ENCODE results near the gene LRRC41. TPM values are rescaled to one million over a fixed set of nuclear protein-coding genes. Genes with fewer than 3 reads are reported as not detected.

LRRC41 gene
- total RNA-seq, 1 experiment from 2014 or later: 64.1 TPM

DNA sequence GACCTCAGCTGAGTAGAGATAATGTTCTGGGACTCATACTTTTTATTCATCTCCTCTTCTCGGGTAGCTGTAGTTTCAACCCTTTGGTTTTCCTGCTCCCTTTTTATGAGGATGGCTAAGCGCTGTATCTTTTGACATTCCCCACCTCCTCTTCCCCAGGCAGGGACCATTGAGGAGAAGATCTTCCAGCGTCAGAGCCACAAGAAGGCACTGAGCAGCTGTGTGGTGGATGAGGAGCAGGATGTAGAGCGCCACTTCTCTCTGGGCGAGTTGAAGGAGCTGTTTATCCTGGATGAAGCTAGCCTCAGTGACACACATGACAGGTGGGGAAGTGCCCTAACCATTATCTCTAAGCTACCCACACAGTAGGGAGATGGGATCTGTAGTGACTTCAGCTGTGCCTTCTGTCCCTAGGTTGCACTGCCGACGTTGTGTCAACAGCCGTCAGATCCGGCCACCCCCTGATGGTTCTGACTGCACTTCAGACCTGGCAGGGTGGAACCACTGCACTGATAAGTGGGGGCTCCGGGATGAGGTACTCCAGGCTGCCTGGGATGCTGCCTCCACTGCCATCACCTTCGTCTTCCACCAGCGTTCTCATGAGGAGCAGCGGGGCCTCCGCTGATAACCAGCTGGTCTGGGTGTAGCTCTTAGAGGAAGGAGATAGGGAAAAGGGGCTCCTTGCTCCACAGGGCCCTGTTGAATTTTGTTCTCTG is 25.6 kb downstream of the LRRC41 start:
- Histone ChIP-seq H3K4me1 (ENCODE audit: low read length) (no peaks in the 10 kb centered on the region), H3K9me2 (replicated peaks; ENCODE audit: insufficient read depth, low read length) (no peaks in the 10 kb centered on the region), H3K79me2 (ENCODE audit: low read length) (no peaks in the 10 kb centered on the region), H4K20me1 (ENCODE audit: insufficient read depth, low read depth, low read length) (no peaks in the 10 kb centered on the region), H3K9me3 (ENCODE audit: low read length) (no peaks in the 10 kb centered on the region), H3K4me3 (ENCODE audit: low read length) (no peak overlapping the region), H3K4me2 (ENCODE audit: low read depth, low read length, poor library complexity, severe bottlenecking) (no peak overlapping the region), H3K36me3 (ENCODE audit: insufficient read depth, low read length) (peaks cover 70% of the 10 kb centered on the region), H3K27ac (ENCODE audit: low read length) (no peak overlapping the region), H3K9ac (ENCODE audit: low read length) (no peak overlapping the region), H2AFZ (ENCODE audit: low read length) (no peak overlapping the region), H3K27me3 (ENCODE audit: low read length) (no peaks in the 10 kb centered on the region)
- no peak for DNase-seq

DNA sequence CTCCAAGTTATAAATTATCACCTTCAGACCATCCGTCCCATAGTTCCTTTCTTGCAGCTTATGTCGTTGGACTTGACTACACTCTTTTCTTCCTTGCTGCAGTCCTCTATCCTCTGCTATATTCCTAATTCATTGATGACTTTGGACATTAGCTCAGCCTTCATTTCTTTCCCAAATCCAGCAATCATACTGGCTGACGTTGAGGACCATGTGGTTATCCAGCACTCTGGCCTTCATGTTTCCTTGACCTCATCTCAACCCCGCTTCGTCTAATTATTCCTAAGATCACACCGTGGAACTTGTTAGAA is 28.4 kb downstream of the LRRC41 start:
- H4K20me1 ChIP-seq (ENCODE audit: insufficient read depth, low read depth, low read length): no peaks in the 10 kb centered on the region
- H3K4me1 ChIP-seq (ENCODE audit: low read length): no peaks in the 10 kb centered on the region
- DNase-seq: no peak
- H2AFZ ChIP-seq (ENCODE audit: low read length): no peak overlapping the region
- no peaks in the 10 kb centered on the region for H3K9me3 ChIP-seq (ENCODE audit: low read length)
- H3K27me3 ChIP-seq (ENCODE audit: low read length): no peaks in the 10 kb centered on the region
- no peaks in the 10 kb centered on the region for H3K9me2 ChIP-seq (replicated peaks; ENCODE audit: insufficient read depth, low read length)
- H3K79me2 ChIP-seq (ENCODE audit: low read length): no peaks in the 10 kb centered on the region
- H3K36me3 ChIP-seq (ENCODE audit: insufficient read depth, low read length): peaks cover 63% of the 10 kb centered on the region
- H3K27ac ChIP-seq (ENCODE audit: low read length): no peak overlapping the region
- H3K9ac ChIP-seq (ENCODE audit: low read length): no peak overlapping the region
- no peak overlapping the region for H3K4me2 ChIP-seq (ENCODE audit: low read depth, low read length, poor library complexity, severe bottlenecking)
- no peak overlapping the region for H3K4me3 ChIP-seq (ENCODE audit: low read length)

DNA sequence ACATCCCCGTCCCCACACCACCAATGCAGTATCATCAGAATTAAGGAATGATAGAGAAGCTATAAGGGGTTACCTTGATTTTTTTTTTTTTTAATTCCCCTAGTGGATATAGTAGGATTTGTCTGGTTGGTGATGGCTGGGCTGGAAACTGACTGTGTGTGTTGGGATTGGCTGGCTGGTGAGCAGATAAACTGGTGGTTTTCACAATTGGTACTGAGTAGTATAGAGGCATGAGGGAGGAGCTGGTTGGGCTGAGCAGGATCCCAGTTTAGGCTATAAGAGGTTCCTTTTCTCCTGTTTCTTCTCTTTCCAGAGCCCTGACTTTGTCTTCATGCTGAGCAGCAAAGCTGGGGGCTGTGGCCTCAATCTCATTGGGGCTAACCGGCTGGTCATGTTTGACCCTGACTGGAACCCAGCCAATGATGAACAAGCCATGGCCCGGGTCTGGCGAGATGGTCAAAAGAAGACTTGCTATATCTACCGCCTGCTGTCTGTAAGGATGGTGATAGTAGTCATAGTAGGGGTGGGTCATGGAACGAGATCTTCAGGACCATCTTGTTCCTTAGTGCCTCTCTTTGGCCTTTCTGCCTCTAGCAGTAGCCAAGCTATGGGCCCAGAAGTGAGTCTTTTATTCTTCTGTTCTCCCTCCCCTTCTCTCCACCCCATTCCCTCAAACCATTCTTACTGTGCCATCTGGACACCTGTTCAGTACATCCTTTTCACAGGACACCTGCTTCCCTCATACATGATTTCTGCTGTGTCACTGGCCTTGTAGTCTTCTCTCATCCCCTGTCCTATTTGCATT is 29.0 kb downstream of the LRRC41 start:
- H3K4me1 ChIP-seq (ENCODE audit: low read length): no peaks in the 10 kb centered on the region
- H3K27ac ChIP-seq (ENCODE audit: low read length): no peak overlapping the region
- H3K9ac ChIP-seq (ENCODE audit: low read length): no peak overlapping the region
- DNase-seq: no peak
- no peak overlapping the region for H3K4me3 ChIP-seq (ENCODE audit: low read length)
- H3K36me3 ChIP-seq (ENCODE audit: insufficient read depth, low read length): peaks cover 61% of the 10 kb centered on the region
- H3K9me2 ChIP-seq (replicated peaks; ENCODE audit: insufficient read depth, low read length): no peaks in the 10 kb centered on the region
- no peak overlapping the region for H2AFZ ChIP-seq (ENCODE audit: low read length)
- H3K9me3 ChIP-seq (ENCODE audit: low read length): no peaks in the 10 kb centered on the region
- H4K20me1 ChIP-seq (ENCODE audit: insufficient read depth, low read depth, low read length): no peaks in the 10 kb centered on the region
- H3K79me2 ChIP-seq (ENCODE audit: low read length): no peaks in the 10 kb centered on the region
- H3K27me3 ChIP-seq (ENCODE audit: low read length): no peaks in the 10 kb centered on the region
- no peak overlapping the region for H3K4me2 ChIP-seq (ENCODE audit: low read depth, low read length, poor library complexity, severe bottlenecking)

DNA sequence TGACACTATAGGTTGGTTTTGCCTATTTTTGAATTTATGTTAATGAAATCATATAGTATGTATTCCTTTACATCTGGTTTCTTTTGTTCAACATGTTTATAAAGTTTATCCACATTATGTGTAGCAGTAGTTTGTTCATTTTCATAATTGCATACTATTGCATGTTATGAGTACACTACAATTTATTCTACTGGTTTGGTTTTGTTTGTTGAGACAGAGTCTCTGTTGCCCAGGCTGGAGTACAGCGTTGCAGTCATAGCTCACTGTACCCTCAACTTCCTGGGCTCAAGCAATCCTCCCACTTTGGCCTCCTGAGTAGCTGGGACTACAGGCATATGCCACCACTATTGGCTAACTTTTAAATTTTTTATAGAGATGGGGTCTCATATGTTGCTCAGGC is 34.8 kb downstream of the LRRC41 start:
- no peak overlapping the region for H3K4me2 ChIP-seq (ENCODE audit: low read depth, low read length, poor library complexity, severe bottlenecking)

DNA sequence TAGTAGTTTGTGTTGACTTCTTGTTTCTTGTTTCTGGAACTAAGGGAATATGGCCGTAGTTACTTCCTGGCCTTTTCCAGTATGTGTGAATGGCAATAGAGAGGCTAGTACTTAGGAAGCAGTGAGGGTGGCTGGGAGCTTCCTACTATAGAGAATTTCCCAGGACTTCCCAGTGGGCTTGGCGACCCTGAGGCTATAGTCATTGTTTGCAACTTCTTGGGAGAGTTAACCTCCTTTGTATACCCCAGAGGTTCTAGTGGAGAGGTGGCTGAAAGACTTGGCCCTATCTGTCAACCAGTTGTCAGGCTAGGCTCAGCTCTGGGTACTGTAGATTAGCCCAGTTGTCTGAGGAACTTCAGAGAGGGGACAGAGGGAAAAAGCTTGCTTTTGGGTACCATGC is 40.3 kb downstream of the LRRC41 start:
- no peaks in the 10 kb centered on the region for H3K9me3 ChIP-seq (ENCODE audit: low read length)
- H3K27me3 ChIP-seq (ENCODE audit: low read length): no peaks in the 10 kb centered on the region
- H3K4me2 ChIP-seq (ENCODE audit: low read depth, low read length, poor library complexity, severe bottlenecking): no peak overlapping the region
- no peak for DNase-seq
- H3K9ac ChIP-seq (ENCODE audit: low read length): no peak overlapping the region
- H2AFZ ChIP-seq (ENCODE audit: low read length): no peak overlapping the region
- no peak overlapping the region for H3K27ac ChIP-seq (ENCODE audit: low read length)
- no peaks in the 10 kb centered on the region for H3K4me1 ChIP-seq (ENCODE audit: low read length)
- peaks cover 75% of the 10 kb centered on the region for H3K36me3 ChIP-seq (ENCODE audit: insufficient read depth, low read length)
- no peak overlapping the region for H3K4me3 ChIP-seq (ENCODE audit: low read length)
- peaks cover 6% of the 10 kb centered on the region; the same call in 1 of the 2 replicates for H3K79me2 ChIP-seq (ENCODE audit: low read length)
- H4K20me1 ChIP-seq (ENCODE audit: insufficient read depth, low read depth, low read length): no peaks in the 10 kb centered on the region
- H3K9me2 ChIP-seq (replicated peaks; ENCODE audit: insufficient read depth, low read length): no peaks in the 10 kb centered on the region

More for the DNA sequence above, 34.8 kb downstream of the LRRC41 start:
- H4K20me1 ChIP-seq (ENCODE audit: insufficient read depth, low read depth, low read length): no peaks in the 10 kb centered on the region
- H2AFZ ChIP-seq (ENCODE audit: low read length): no peak overlapping the region
- no peaks in the 10 kb centered on the region for H3K27me3 ChIP-seq (ENCODE audit: low read length)
- no peaks in the 10 kb centered on the region for H3K9me3 ChIP-seq (ENCODE audit: low read length)
- H3K9me2 ChIP-seq (replicated peaks; ENCODE audit: insufficient read depth, low read length): no peaks in the 10 kb centered on the region
- H3K36me3 ChIP-seq (ENCODE audit: insufficient read depth, low read length): peaks cover 60% of the 10 kb centered on the region
- no peak overlapping the region for H3K4me3 ChIP-seq (ENCODE audit: low read length)
- H3K4me1 ChIP-seq (ENCODE audit: low read length): no peaks in the 10 kb centered on the region
- H3K27ac ChIP-seq (ENCODE audit: low read length): no peak overlapping the region
- H3K79me2 ChIP-seq (ENCODE audit: low read length): 0 out of 2 replicates have a peak, but pooled peaks cover 3% of the 10 kb centered on the region
- no peak for DNase-seq
- H3K9ac ChIP-seq (ENCODE audit: low read length): no peak overlapping the region

DNA sequence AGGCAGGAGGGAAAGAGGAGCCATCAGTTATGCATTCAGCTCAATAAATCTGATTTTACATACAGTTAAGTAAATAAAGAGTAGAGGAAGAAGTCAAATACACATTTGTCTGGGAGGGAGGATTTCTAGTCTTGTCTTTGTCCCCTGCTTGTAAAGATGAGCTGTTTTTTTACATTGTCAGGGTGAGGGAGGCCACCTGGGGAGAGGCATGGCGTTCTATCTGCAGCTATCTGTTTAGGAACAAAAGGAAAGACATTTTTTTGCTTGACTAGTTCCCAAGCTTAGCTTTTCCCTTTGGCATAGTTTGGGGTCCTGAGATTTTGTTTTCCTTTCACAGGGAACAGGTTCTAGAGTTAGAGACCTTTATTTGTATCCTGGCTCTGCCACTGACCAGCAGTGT is 40.9 kb downstream of the LRRC41 start:
- Histone ChIP-seq H4K20me1 (ENCODE audit: insufficient read depth, low read depth, low read length) (0 out of 2 replicates have a peak, but pooled peaks cover 2% of the 10 kb centered on the region), H3K79me2 (ENCODE audit: low read length) (peaks cover 8% of the 10 kb centered on the region), H3K4me3 (ENCODE audit: low read length) (no peak overlapping the region), H2AFZ (ENCODE audit: low read length) (no peak overlapping the region), H3K9me2 (replicated peaks; ENCODE audit: insufficient read depth, low read length) (no peaks in the 10 kb centered on the region), H3K4me2 (ENCODE audit: low read depth, low read length, poor library complexity, severe bottlenecking) (no peak overlapping the region), H3K9me3 (ENCODE audit: low read length) (no peaks in the 10 kb centered on the region), H3K4me1 (ENCODE audit: low read length) (no peaks in the 10 kb centered on the region), H3K36me3 (ENCODE audit: insufficient read depth, low read length) (peaks cover 73% of the 10 kb centered on the region), H3K27ac (ENCODE audit: low read length) (no peak overlapping the region), H3K27me3 (ENCODE audit: low read length) (no peaks in the 10 kb centered on the region), H3K9ac (ENCODE audit: low read length) (no peak overlapping the region)
- DNase-seq: no peak

DNA sequence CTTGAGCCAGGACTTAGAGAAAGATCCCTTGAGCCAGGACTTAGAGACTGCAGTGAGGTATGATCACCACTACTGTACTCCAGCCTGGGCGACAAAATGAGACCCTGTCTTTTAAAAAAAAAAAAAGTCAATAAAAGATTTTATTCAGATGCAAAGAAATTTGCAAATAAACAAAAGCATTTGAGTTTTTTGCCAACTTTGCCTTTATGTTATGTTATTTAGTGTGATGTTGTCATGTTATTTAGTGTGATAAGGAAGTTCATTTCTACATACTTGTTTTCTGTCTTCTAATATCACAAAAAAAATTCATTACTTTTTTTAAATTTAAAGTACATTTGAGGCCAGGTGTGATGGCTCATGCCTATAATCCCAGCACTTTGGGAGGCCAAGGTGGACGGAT is 46.9 kb downstream of the LRRC41 start:
- no peak overlapping the region for H3K4me2 ChIP-seq (ENCODE audit: low read depth, low read length, poor library complexity, severe bottlenecking)
- H3K27me3 ChIP-seq (ENCODE audit: low read length): no peaks in the 10 kb centered on the region
- no peaks in the 10 kb centered on the region for H3K9me3 ChIP-seq (ENCODE audit: low read length)
- DNase-seq: peak; percentile 34
- H3K4me3 ChIP-seq (ENCODE audit: low read length): no peak overlapping the region
- no peaks in the 10 kb centered on the region for H3K4me1 ChIP-seq (ENCODE audit: low read length)
- no peaks in the 10 kb centered on the region for H3K9me2 ChIP-seq (replicated peaks; ENCODE audit: insufficient read depth, low read length)
- H2AFZ ChIP-seq (ENCODE audit: low read length): no peak overlapping the region
- H4K20me1 ChIP-seq (ENCODE audit: insufficient read depth, low read depth, low read length): 0 out of 2 replicates have a peak, but pooled peaks cover 3% of the 10 kb centered on the region
- H3K27ac ChIP-seq (ENCODE audit: low read length): no peak overlapping the region
- H3K9ac ChIP-seq (ENCODE audit: low read length): no peak overlapping the region
- H3K36me3 ChIP-seq (ENCODE audit: insufficient read depth, low read length): peaks cover 54% of the 10 kb centered on the region
- H3K79me2 ChIP-seq (ENCODE audit: low read length): peaks cover 17% of the 10 kb centered on the region

DNA sequence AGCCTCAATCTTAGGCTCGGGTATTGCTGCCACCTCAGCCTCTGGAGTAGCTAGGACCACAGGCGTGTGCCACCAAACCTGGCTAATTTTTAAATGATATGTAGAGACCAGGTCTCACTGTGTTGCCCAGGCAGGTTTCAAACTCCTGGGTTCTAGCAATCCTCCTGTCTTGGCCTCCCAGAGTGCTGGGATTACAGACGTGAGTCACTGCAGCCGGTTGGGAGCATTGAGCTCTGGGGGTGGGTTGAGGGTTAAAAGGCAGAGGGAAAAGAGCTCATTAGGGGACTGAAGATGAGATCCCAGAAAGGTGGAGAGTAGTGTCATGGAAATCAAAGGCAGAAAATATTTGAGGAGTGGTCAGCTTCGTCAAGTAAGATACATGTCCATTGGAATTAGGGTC is 48.7 kb downstream of the LRRC41 start:
- Histone ChIP-seq H3K27ac (ENCODE audit: low read length) (no peak overlapping the region), H3K4me1 (ENCODE audit: low read length) (peaks cover under 1% of the 10 kb centered on the region; the same call in 1 of the 2 replicates), H3K9me3 (ENCODE audit: low read length) (no peaks in the 10 kb centered on the region), H4K20me1 (ENCODE audit: insufficient read depth, low read depth, low read length) (0 out of 2 replicates have a peak, but pooled peaks cover 3% of the 10 kb centered on the region), H3K79me2 (ENCODE audit: low read length) (peaks cover 23% of the 10 kb centered on the region), H3K27me3 (ENCODE audit: low read length) (no peaks in the 10 kb centered on the region), H3K4me3 (ENCODE audit: low read length) (no peak overlapping the region), H3K4me2 (ENCODE audit: low read depth, low read length, poor library complexity, severe bottlenecking) (no peak overlapping the region), H3K9ac (ENCODE audit: low read length) (no peak overlapping the region), H3K36me3 (ENCODE audit: insufficient read depth, low read length) (peaks cover 45% of the 10 kb centered on the region), H3K9me2 (replicated peaks; ENCODE audit: insufficient read depth, low read length) (no peaks in the 10 kb centered on the region), H2AFZ (ENCODE audit: low read length) (no peak overlapping the region)
- no peak for DNase-seq

All from Karpas-422 (cell line).